ENCODE data around the gene ZNF771.

The ZNF771 gene

DNA sequence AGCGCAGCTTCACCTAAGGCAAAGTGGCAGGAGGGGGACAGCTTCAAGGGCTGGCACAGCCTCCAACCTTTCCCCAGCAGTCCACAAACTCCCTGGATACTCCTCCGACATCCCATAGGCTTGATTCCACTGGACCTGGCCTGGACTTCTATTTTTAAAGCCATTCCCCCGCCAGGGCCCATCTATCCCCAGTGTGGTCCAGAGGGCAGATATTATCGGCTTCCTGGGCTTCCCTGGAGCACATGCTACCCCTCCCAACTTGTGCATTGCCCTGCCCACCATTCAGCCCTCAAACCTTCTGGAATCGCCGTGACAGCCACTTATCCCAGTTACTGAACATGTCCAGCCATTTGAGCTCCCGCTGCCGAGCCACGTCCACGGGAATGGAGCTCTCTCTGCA, 42.2 kb upstream of the ZNF771 start:
- no peak for DNase-seq (ENCODE audit: low read depth)
- TF ChIP-seq, protein P1, sequence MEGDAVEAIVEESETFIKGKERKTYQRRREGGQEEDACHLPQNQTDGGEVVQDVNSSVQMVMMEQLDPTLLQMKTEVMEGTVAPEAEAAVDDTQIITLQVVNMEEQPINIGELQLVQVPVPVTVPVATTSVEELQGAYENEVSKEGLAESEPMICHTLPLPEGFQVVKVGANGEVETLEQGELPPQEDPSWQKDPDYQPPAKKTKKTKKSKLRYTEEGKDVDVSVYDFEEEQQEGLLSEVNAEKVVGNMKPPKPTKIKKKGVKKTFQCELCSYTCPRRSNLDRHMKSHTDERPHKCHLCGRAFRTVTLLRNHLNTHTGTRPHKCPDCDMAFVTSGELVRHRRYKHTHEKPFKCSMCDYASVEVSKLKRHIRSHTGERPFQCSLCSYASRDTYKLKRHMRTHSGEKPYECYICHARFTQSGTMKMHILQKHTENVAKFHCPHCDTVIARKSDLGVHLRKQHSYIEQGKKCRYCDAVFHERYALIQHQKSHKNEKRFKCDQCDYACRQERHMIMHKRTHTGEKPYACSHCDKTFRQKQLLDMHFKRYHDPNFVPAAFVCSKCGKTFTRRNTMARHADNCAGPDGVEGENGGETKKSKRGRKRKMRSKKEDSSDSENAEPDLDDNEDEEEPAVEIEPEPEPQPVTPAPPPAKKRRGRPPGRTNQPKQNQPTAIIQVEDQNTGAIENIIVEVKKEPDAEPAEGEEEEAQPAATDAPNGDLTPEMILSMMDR (conservative IDR thresholded peaks at IDR 0.05; ENCODE audit: low read depth, low read length): no peak
- H3K4me3 ChIP-seq (ENCODE audit: low read depth, low read length): no peak overlapping the region

DNA sequence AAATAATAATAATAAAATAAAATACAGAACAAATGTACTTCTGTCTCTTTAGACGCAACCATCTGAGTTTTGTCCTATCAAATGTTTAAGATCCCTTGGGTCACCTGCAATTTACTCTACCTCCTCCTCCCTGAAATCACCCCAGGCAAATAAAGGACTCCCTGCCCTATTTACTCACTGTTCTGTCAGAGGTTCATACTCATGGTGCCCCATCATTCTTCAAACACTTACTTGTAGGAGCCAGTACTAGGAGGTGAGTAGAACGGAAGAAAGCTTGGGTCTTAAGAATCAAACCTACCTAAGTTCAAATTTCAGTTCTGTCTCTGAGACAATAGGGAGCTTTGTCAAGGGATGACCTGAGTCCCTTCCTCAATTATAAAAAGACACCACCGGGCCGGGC, 40.9 kb upstream of the ZNF771 start:
- H3K4me3 ChIP-seq (ENCODE audit: low read depth, low read length): no peak overlapping the region
- TF ChIP-seq, protein P1 (conservative IDR thresholded peaks at IDR 0.05; ENCODE audit: low read depth, low read length): no peak
- DNase-seq (ENCODE audit: low read depth): no peak

DNA sequence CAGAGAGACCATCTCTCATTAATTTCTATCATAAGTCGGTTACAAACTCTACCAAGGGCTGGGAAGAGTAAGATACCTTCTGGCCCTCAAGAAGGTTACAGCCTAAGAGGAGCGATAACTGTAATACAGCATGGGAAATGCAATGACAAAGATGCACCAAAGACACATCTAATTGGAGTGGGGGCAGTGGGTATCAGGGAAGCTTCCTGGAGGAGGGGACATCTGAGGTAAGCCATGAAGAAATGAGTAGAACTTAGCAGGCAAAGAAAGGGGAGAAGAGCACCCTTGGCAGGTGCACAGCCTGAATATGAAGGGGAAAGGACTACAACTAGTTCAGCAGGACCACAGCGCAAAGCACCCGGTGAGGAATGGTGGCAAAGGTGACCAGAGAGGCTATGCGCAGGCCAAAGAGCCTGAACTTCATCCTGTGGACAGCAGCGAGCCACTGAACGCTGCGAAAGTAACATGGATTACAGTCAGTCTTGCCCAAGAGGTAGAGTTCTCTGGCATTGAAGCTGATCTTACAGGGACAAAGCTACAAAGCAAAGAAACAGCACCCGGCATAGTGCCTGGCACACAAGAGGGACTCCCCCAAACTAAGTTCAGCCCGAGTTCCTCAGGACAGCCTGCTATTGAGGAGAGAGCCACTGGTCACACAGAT, 39.9 kb upstream of the ZNF771 start:
- DNase-seq (ENCODE audit: low read depth): no peak
- TF ChIP-seq, protein P1 (conservative IDR thresholded peaks at IDR 0.05; ENCODE audit: low read depth, low read length): no peak
- H3K4me3 ChIP-seq (ENCODE audit: low read depth, low read length): peak overlapping the region; percentile 72

DNA sequence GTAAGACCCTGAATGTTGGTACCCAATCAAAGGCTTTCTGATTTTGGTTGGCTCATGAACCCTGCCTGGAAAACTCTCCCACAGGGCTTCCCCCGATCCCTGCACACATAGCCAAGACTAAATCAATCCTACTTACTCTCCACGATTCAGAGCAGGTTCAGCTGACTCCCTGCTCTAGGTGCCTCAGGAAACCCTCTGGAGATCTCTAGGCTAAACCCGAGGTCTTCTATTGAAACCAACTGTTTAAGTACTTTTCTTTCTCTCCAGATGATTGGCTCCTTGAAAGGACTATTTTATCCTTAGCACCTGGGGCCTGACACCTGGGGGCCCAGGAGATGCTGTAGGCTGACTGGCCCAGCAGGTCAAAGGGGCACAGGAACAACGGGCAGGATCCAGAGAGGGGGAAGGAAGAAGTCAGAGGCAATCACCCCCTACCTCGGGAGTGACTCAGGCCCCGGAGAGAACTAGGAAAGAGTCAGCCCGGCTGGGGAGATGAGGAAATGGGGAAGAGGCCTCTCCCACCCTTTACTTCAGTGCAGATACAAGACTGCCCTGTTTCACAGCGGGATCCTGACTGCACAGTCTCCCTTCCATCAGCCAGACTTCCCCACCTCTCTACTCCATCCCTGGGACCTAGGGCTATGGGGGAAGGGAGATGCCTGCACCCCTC, 39.1 kb upstream of the ZNF771 start:
- peak; percentile 56 for DNase-seq (ENCODE audit: low read depth)
- H3K4me3 ChIP-seq (ENCODE audit: low read depth, low read length): peak overlapping the region; percentile 72
- TF ChIP-seq, protein P1 (conservative IDR thresholded peaks at IDR 0.05; ENCODE audit: low read depth, low read length): no peak

DNA sequence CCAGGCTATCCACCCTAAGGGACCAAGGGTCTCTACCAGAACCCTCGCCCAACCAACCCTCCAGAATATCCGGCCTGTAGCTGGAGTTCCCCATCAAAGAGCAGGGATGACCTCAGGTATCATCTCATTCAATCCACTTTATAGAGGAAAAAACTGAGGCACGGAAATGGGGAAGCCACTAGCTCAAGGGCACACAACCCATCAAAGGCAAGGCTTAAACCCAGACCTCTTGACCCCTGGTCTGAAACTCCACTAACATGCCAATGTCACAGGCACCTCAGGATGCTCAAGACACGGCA, 38.7 kb upstream of the ZNF771 start:
- TF ChIP-seq, protein P1 (conservative IDR thresholded peaks at IDR 0.05; ENCODE audit: low read depth, low read length): no peak
- peak overlapping the region; percentile 72 for H3K4me3 ChIP-seq (ENCODE audit: low read depth, low read length)
- no peak for DNase-seq (ENCODE audit: low read depth)

DNA sequence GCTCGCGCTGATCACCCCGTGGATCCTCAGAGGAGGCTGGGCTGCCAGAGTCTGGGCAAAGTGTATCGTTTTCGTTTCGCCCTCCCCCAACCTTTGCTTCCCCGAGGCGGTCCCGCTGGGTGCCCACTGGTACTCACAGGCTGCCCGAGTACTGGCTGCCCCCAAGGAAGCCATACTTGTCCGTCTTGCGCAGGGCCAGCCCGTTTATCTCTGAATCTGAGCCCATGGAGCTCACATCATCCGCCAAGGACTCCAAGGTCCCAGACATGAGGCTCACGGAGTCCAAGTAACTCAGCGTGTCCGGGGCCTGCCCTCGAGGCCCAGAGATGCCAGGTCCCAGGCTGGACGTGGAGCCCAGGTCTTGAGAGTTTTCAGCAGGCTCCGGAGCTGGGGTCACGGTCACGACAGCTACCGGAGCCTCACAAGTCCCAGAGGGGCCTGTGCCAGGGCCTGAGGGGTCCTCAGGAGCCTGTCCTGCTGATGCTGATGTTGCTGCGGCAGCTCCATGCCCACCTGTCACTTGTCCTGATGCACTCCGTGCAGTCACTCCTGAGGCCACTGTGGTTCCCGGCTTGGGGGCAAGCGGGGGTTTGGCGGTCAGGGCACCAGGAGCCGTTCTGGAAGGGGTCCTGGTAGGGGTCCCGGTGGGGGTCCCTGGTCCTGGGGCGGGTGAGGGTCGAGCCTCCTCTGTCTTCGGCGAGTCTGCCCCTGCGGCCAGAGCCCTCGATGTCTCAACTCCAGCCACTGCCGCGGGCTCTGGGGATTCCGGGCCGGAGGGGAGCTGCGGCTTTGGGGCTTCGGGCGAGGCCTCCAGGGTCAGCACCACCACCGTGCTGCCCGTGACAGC, 38.1 kb upstream of the ZNF771 start:
- peak overlapping the region; percentile 72 for H3K4me3 ChIP-seq (ENCODE audit: low read depth, low read length)
- DNase-seq (ENCODE audit: low read depth): peak; percentile 25
- TF ChIP-seq, protein P1 (conservative IDR thresholded peaks at IDR 0.05; ENCODE audit: low read depth, low read length): no peak
